OCI-LY7 (cell line): Measurements from ENCODE around the gene CEP112. TPM values are rescaled to one million over a fixed set of nuclear protein-coding genes. Genes with fewer than 3 reads are reported as not detected.

Source experiments
- BruUV-seq: library from RNA; stranded (reverse); fragments of 400-500 nt; replicated peaks from 2 replicates; lab custom pipeline; 2021; lab: Mats Ljungman, UMichigan
- CTCF ChIA-PET: fragments of 300-600 bp; sonication (Branson Sonifier 250); formaldehyde crosslinking; loops from one replicate; lab custom pipeline; 2022; ENCODE audit warnings: antibody characterized with exemption; ENCODE audit not compliant: unreplicated experiment; lab: Charles Lee
- POLR2A ChIA-PET: fragments of 300-600 bp; sonication (Branson Sonifier 250); formaldehyde crosslinking; loops from one replicate; lab custom pipeline; 2022; ENCODE audit warnings: antibody characterized with exemption; lab: Charles Lee
- DNase-seq: peaks from one replicate; pipeline ENCODE4 v3.0.0-alpha.2; 2015; ENCODE audit warnings: low spot score
- H2AFZ ChIP-seq: fragments of 200-600 bp; sonication (generic), shearing (Covaris generic); 2 replicates; pipeline ENCODE4 v1.6.1; 2014; ENCODE audit warnings: mild to moderate bottlenecking, antibody characterized with exemption, low read length, moderate library complexity
- H3K27ac ChIP-seq: fragments of 200-600 bp; sonication (generic); 2 replicates; pipeline ENCODE4 v1.5.1; 2014; ENCODE audit warnings: mixed run types, low read depth, mild to moderate bottlenecking, moderate library complexity, low read length, inconsistent platforms; ENCODE audit not compliant: poor library complexity, severe bottlenecking
- H3K36me3 ChIP-seq: fragments of 200-600 bp; sonication (generic); 2 replicates; pipeline ENCODE4 v1.6.1; 2014; ENCODE audit warnings: mild to moderate bottlenecking, antibody characterized with exemption, low read length, moderate library complexity, mixed read lengths; ENCODE audit not compliant: insufficient read depth
- H3K4me1 ChIP-seq: fragments of 200-600 bp; sonication (generic); 2 replicates; pipeline ENCODE4 v1.5.1; 2014; ENCODE audit warnings: mild to moderate bottlenecking, low read length; ENCODE audit not compliant: insufficient read depth, poor library complexity, severe bottlenecking
- H3K4me2 ChIP-seq: fragments of 200-600 bp; sonication (generic); 2 replicates; pipeline ENCODE4 v1.6.1; 2014; ENCODE audit warnings: mild to moderate bottlenecking, low read length
- H3K4me3 ChIP-seq: fragments of 200-600 bp; sonication (generic); 2 replicates; pipeline ENCODE4 v1.5.1; 2014; ENCODE audit warnings: mild to moderate bottlenecking, low read depth, low read length; ENCODE audit not compliant: poor library complexity, severe bottlenecking
- H3K79me2 ChIP-seq: fragments of 200-600 bp; sonication (generic); 2 replicates; pipeline ENCODE4 v1.6.1; 2016; ENCODE audit warnings: low read depth, mild to moderate bottlenecking, low read length, moderate library complexity, mixed read lengths; ENCODE audit not compliant: insufficient read depth
- H3K9me2 ChIP-seq: fragments of 200-600 bp; sonication (generic); 2 replicates; pipeline ENCODE4 v1.6.1; 2016; ENCODE audit warnings: mild to moderate bottlenecking, low read length, mixed read lengths; ENCODE audit not compliant: insufficient read depth
- H3K9me3 ChIP-seq: fragments of 200-600 bp; sonication (generic); 2 replicates; pipeline ENCODE4 v1.6.1; 2014; ENCODE audit warnings: mild to moderate bottlenecking, mixed run types, low read length, mixed read lengths
- H4K20me1 ChIP-seq: fragments of 200-600 bp; sonication (generic); 2 replicates; pipeline ENCODE4 v1.6.1; 2014; ENCODE audit warnings: mild to moderate bottlenecking, antibody characterized with exemption, low read length, moderate library complexity, mixed read lengths; ENCODE audit not compliant: insufficient read depth
- CTCF ChIP-seq: fragments of 200-600 bp; sonication (generic); conservative IDR thresholded peaks from 2 replicates; pipeline ENCODE4 v1.5.1; 2014; ENCODE audit warnings: mild to moderate bottlenecking, antibody characterized with exemption, low read length, moderate library complexity, mixed read lengths
- EZH2phosphoT487 ChIP-seq: fragments of 200-600 bp; sonication (generic); IDR thresholded peaks from 2 replicates; pipeline ENCODE4 v1.6.1; 2018; ENCODE audit warnings: low read depth, borderline replicate concordance, mild to moderate bottlenecking, mixed run types, antibody characterized with exemption, low read length, moderate library complexity, mixed read lengths
- intact Hi-C: fragments of 100-400 bp; cut with micrococcal nuclease; formaldehyde crosslinking; loops from one replicate; pipeline ENCODE4 v1.10.0; 2022; ENCODE audit not compliant: unreplicated experiment
- total RNA-seq, 2 experiments: library from RNA; depleted of rRNA in 1 of 2; stranded (reverse); fragments of >200 nt in 1 of 2; shearing (Covaris generic) in 1 of 2; gene quantifications; 2 replicates each; pipeline ENCODE4 v1.2.3, GENCODE V29; 2014 to 2022

The CEP112 gene
- total RNA-seq, 2 experiments from 2014 or later: 2.7 to 6.9 TPM

GRCh38 chr17:66146394-66146793, 45.5 kb downstream of the CEP112 start:
- H3K9me2 ChIP-seq: no peaks in the 10 kb centered on the region
- POLR2A ChIA-PET: no interaction called here
- no peak overlapping the region for H3K4me2 ChIP-seq
- no peak overlapping the region for H3K4me3 ChIP-seq
- DNase-seq: no peak
- TF ChIP-seq EZH2phosphoT487 (no peak), CTCF (no peak)
- CTCF ChIA-PET: no interaction called here
- no peaks in the 10 kb centered on the region for H3K79me2 ChIP-seq
- no TSS peak for BruUV-seq
- H3K27ac ChIP-seq: no peak overlapping the region
- no peak overlapping the region for H2AFZ ChIP-seq
- H4K20me1 ChIP-seq: no peaks in the 10 kb centered on the region
- peaks cover 34% of the 10 kb centered on the region for H3K4me1 ChIP-seq
- no peaks in the 10 kb centered on the region; the same call in 1 of the 2 replicates for H3K36me3 ChIP-seq
- H3K9me3 ChIP-seq: no peaks in the 10 kb centered on the region; the same call in 1 of the 2 replicates
- intact Hi-C loops: no loop called here

DNA sequence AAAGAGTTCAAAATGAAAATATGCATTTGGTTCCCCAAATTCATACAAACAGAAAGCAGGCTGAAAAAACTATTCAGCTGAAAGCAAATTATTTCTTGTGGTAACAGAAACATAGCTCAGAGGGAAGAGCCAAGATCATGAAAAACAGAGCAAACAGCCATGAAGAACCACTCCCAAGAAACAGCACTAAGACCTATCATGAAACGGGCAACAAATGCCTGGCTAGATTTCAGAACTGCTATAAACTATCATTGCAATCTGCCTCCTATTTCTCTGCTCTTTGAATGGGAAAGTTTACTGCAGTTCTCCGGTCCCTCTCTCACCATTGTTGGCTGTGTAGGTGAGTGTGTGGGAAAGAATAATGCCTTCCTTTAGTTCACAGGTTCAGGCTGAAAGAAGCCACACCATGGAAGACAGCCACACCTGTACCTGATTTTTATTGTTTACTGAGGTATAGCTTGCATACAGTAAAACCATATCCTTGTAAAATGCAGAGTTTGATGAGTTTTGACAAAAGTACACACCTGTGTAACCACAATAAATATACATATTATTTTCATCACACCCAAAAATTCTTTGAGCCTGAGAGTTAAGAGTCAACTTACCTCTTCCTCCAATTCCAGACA, 48.2 kb downstream of the CEP112 start:
- no peaks in the 10 kb centered on the region for H3K79me2 ChIP-seq
- no TSS peak for BruUV-seq
- no peak overlapping the region for H3K4me2 ChIP-seq
- H3K27ac ChIP-seq: no peak overlapping the region
- peaks cover 50% of the 10 kb centered on the region for H3K4me1 ChIP-seq
- H3K4me3 ChIP-seq: no peak overlapping the region
- peaks cover 12% of the 10 kb centered on the region for H3K36me3 ChIP-seq
- H3K9me3 ChIP-seq: peaks cover 13% of the 10 kb centered on the region
- ChIA-PET POLR2A (interaction anchor here (0.6 to 1.1 kb wide), 2 partner anchors 9 to 955 kb away, joined by 3 to 4 read pairs; no protein-coding TSS in a partner anchor), CTCF (no interaction called here)
- DNase-seq: no peak
- intact Hi-C loops: no loop called here
- H4K20me1 ChIP-seq: no peaks in the 10 kb centered on the region
- H2AFZ ChIP-seq: no peak overlapping the region; the same call in 1 of the 2 replicates
- TF ChIP-seq CTCF (no peak), EZH2phosphoT487 (no peak)
- H3K9me2 ChIP-seq: no peaks in the 10 kb centered on the region

- Histone ChIP-seq H4K20me1 (no peaks in the 10 kb centered on the region), H3K4me2 (peak overlapping the region; percentile 51; the same call in 1 of the 2 replicates), H3K36me3 (peaks cover 16% of the 10 kb centered on the region), H3K9me2 (no peaks in the 10 kb centered on the region), H3K27ac (peak overlapping the region; percentile 4), H3K79me2 (no peaks in the 10 kb centered on the region), H3K4me1 (peaks cover 63% of the 10 kb centered on the region), H3K4me3 (peak overlapping the region; percentile 7), H3K9me3 (peaks cover 26% of the 10 kb centered on the region), H2AFZ (peak overlapping the region; percentile 12; the same call in 1 of the 2 replicates)
- CTCF ChIA-PET: no interaction called here
- POLR2A ChIA-PET: interaction anchor here (1.4 kb wide), 1 partner anchor 31 kb away, joined by 4 read pairs; no protein-coding TSS in a partner anchor
- no TSS peak for BruUV-seq
- no peak for DNase-seq
- TF ChIP-seq EZH2phosphoT487 (no peak), CTCF (no peak)
- intact Hi-C loops: no loop called here
Observed at GRCh38 chr17:66142428-66142827, 49.5 kb downstream of the CEP112 start.
